ENCODE measurements around the gene MAT1A.

The MAT1A gene

DNA sequence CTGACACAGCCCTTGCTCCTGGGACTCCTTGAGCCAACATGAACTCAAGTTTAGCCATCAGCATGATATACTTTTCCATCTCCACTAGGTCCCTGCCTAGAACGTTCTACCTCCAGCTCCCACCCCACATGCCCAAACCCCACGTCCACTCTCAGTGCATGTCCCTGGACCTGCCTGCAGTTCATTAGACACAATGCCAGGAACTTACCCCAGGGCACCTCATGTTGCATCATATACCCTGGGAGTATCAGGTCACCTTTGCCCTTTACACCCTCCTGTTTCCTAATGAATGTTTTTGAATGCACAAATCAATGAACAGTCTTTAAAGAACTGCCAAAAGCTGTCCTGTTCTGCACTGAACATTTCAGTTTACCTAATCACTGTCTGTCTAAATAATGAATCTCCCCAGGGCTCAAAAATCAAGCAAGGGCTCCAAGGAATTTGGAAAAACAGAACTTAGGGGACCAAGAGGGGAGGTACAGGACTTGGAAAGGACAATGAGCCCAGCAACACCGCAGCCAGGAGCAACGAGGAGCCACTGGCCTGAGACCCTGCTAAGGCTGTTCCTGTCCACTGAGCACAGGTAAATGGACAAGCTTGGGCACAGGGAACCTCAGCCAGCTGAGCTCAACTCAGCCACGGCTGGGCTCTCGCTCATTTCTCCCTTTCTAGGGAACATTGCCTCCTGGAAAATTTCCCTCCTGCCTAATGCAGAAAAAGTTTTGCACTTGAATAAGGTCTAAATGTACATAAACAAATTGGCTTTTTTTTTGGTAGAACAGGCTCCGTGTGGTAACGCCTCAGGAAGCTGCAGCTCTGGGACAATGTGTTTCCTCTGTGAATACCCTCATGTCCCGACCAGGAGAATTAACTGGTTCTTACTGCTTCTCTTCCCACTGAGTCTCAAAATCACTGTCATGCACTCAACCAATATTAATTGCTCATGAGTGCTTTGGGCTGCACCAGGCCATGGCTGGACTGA, 7.4 kb downstream of the MAT1A start:
- FAIRE-seq (no peak), DNase-seq (ENCODE audit: insufficient read length, low spot score) (no peak)
- TF ChIP-seq, protein P1, sequence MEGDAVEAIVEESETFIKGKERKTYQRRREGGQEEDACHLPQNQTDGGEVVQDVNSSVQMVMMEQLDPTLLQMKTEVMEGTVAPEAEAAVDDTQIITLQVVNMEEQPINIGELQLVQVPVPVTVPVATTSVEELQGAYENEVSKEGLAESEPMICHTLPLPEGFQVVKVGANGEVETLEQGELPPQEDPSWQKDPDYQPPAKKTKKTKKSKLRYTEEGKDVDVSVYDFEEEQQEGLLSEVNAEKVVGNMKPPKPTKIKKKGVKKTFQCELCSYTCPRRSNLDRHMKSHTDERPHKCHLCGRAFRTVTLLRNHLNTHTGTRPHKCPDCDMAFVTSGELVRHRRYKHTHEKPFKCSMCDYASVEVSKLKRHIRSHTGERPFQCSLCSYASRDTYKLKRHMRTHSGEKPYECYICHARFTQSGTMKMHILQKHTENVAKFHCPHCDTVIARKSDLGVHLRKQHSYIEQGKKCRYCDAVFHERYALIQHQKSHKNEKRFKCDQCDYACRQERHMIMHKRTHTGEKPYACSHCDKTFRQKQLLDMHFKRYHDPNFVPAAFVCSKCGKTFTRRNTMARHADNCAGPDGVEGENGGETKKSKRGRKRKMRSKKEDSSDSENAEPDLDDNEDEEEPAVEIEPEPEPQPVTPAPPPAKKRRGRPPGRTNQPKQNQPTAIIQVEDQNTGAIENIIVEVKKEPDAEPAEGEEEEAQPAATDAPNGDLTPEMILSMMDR (IDR thresholded peaks at IDR 0.05; ENCODE audit: insufficient read depth, missing control alignments) = no peak

DNA sequence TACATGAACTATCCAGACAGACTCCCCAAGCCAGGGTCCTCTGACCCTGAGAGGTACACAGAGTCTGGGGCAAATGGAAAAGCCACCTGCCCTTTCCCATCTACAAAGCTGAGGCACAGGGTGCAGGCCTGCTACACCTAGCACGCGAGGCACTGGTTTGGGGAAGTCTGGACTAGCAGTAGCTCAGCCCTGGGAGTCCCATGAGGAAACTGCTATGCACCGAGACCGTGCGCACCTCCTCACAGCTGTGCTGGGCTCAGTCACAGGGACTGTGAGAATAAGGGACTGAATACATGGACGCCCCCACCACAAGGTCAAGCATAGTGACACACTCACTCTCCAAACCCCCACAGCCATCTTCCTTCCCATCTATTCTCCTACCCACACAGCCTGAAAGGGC, 8.2 kb downstream of the MAT1A start:
- TF ChIP-seq, protein P1 (IDR thresholded peaks at IDR 0.05; ENCODE audit: insufficient read depth, missing control alignments) = no peak
- DNase-seq (ENCODE audit: insufficient read length, low spot score) = no peak
- no peak for FAIRE-seq

DNA sequence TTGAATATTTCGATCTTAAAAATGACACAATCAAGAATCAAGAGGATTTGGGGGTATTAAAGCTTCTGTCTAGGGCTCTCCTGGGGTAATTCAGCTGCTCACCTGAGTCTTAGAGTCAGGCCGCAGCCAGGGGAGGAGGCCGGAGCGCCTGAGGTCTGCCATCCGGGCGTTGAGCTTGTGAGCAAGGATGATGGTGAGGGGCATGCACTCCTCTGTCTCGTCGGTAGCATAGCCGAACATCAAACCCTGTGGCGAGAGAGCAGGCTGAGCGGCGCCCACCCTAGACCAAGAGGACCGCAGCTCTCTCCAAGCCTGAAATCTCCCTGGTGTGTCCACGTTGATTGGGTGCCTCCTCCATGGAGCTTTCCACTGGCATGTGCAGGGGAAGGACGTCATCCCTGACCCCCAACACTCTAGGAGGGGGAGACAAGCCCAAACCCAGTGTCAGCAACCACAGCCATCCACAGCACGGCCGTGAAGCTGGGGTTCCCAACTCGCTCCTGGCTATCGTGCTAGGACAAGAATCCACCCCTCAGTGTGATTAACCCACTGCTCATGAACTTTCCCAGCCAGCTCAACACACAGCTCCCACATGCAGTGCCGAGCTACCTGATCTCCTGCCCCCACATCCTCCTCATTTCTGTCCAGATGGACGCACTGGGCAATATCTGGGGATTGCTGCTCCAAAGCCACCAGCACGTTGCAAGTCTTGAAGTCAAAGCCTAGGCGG, 9.2 kb downstream of the MAT1A start:
- DNase-seq (ENCODE audit: insufficient read length, low spot score) (no peak), FAIRE-seq (no peak)
- TF ChIP-seq, protein P1 (IDR thresholded peaks at IDR 0.05; ENCODE audit: insufficient read depth, missing control alignments) = no peak

DNA sequence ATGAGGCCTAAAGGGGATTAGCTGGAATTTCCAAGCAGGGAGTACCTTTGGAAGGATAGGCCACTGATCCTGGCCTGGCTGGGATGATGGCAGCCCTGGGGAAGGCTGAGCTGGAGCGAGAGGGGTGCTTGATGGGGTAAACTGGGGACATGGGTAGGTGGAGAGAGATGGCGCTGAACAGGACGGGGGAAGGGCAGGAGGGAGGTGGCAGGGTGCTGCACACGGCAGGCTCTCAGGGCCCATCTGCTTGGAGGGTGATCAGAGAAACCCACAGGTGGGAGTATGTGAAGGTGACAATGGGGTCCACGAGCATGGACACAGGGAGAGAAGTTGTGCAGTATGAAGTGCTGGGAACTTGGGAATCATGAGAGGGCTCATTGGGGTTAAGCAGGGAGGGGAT, 10.3 kb downstream of the MAT1A start:
- FAIRE-seq = no peak
- DNase-seq (ENCODE audit: insufficient read length, low spot score) = no peak
- TF ChIP-seq, protein P1 (IDR thresholded peaks at IDR 0.05; ENCODE audit: insufficient read depth, missing control alignments) = no peak

DNA sequence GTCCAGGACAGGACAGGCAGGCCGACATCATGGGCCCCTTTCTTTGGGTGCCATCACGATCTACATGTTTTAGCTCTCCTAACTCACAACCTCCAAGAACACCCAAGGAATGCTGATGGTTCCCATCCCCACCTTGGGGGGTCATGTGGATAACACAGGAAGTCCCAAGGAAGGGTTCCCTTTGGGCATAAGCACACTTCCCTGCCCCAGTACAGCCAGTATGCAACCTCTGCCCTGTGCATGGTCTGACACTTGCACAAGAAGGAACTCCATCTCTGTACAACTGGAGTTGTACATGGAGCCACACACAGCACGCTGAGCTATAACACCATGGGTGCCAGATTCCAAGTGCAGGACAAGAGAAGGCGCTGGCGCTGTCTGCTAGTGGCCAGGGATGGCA, 11.0 kb downstream of the MAT1A start:
- TF ChIP-seq, protein P1 (IDR thresholded peaks at IDR 0.05; ENCODE audit: insufficient read depth, missing control alignments) = no peak
- DNase-seq (ENCODE audit: insufficient read length, low spot score) (no peak), FAIRE-seq (no peak)

DNA sequence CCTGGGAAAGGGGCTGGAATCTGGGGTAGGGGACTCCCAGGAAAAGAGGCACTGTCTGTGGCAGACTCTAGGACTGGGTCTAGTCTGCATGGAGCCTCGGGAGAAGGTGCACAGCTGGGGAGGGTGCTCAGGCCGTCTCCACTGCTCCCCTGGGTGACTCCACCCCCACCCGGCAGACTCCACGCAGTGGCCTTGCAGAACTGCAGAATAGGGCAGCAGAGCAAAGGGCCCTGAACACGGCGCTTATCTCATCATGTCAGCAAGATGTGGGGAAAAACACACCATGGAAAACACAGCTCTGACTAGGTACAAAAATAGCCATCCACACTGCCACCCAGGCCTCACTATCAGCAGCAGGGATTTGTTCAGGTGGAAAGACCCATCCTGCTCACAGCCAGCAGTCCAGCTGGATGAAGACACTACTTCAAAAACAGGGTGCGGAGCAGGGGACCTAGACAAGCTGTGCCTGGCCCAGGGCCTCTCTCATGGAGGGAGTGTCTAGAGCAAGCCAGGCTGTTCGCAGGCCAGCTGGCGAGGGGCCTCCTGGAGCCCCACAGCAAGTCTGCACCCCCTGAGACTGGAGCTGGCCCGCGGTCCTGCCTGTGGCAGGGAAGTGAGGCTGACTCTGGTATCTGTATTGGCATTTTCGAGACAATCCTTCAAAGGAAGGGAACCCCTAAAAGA, 11.7 kb downstream of the MAT1A start:
- no peak for DNase-seq (ENCODE audit: insufficient read length, low spot score)
- no peak for FAIRE-seq
- TF ChIP-seq, protein P1 (IDR thresholded peaks at IDR 0.05; ENCODE audit: insufficient read depth, missing control alignments) = no peak
